A549 (cell line): ENCODE results near the gene ZMYND12.

Experiments used
- EP300 ChIP-seq, 2 experiments: fragments of >200 bp; sonication (Bioruptor Twin); formaldehyde crosslinking; IDR thresholded peaks; 2 replicates in 1 of 2; 3 replicates in 1 of 2; pipeline ENCODE4 v1.6.1; 2016 to 2017
- JUNB ChIP-seq: fragments of >200 bp; sonication (Bioruptor Twin); formaldehyde crosslinking; IDR thresholded peaks from 2 replicates; pipeline ENCODE4 v1.6.1; 2016
- TF ChIP-seq, protein P1 (sequence below): fragments of >200 bp; sonication (Bioruptor Twin); formaldehyde crosslinking; IDR thresholded peaks from 3 replicates; pipeline ENCODE4 v1.5.1; 2016

DNA sequence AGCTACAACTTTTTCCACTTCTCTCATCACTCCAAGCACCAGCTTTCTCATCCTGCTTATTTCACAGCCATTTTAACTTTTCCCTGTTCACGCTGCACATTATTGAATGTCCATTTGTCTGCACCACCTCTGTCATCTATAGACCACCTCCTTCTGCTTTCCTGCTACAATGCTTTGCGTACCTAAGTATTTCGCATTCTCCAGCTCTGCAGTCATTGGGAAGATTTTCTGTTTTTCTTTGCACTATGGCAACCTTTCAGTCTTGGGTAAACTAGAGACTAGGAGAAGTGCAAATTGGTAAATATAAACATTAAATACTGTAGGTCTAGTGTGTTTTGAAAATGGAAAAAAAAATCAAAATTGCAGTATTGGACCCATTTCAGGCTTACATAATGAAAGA, 8.1 kb upstream of the ZMYND12 start:
- TF ChIP-seq, protein P1, sequence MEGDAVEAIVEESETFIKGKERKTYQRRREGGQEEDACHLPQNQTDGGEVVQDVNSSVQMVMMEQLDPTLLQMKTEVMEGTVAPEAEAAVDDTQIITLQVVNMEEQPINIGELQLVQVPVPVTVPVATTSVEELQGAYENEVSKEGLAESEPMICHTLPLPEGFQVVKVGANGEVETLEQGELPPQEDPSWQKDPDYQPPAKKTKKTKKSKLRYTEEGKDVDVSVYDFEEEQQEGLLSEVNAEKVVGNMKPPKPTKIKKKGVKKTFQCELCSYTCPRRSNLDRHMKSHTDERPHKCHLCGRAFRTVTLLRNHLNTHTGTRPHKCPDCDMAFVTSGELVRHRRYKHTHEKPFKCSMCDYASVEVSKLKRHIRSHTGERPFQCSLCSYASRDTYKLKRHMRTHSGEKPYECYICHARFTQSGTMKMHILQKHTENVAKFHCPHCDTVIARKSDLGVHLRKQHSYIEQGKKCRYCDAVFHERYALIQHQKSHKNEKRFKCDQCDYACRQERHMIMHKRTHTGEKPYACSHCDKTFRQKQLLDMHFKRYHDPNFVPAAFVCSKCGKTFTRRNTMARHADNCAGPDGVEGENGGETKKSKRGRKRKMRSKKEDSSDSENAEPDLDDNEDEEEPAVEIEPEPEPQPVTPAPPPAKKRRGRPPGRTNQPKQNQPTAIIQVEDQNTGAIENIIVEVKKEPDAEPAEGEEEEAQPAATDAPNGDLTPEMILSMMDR, result no peak
- no peak for TF ChIP-seq EP300 (IDR thresholded peaks at IDR 0.05)
- no peak for TF ChIP-seq JUNB
